Occipital lobe (tissue), 2 donors: ENCODE data around the gene BET1. TPM values are rescaled to one million over a fixed set of nuclear protein-coding genes. Genes with fewer than 3 reads are reported as not detected.

Experiments used
- DNase-seq: peaks from one replicate; lab custom pipeline; 2025; lab: John Stamatoyannopoulos, UW
- total RNA-seq: library from RNA; depleted of rRNA; stranded (reverse); fragments of >200 nt; gene quantifications from one replicate; pipeline ENCODE4 v1.2.3, GENCODE V29; 2014

BET1 gene
- total RNA-seq, 1 donor from 2014 or later = 30.1 TPM

GRCh38 chr7:94012746-94013145, 8.6 kb upstream of the BET1 start:
- DNase-seq = no peak

- no peak for DNase-seq
Measured at GRCh38 chr7:94011714-94012353, 7.7 kb upstream of the BET1 start.

GRCh38 chr7:94008537-94008936, 4.4 kb upstream of the BET1 start:
- DNase-seq = no peak

- no peak for DNase-seq
Measured at GRCh38 chr7:94005753-94006152, 1.6 kb upstream of the BET1 start.

GRCh38 chr7:94003446-94004023, 620 bp downstream of the BET1 start:
- DNase-seq = no peak

GRCh38 chr7:94001396-94001795, 2.8 kb downstream of the BET1 start:
- DNase-seq = no peak

GRCh38 chr7:93997868-93998267, 6.3 kb downstream of the BET1 start:
- DNase-seq = no peak

- DNase-seq = no peak
Measured at GRCh38 chr7:93992421-93993110, 11.6 kb downstream of the BET1 start.

- no peak for DNase-seq
Measured at GRCh38 chr7:93987297-93987696, 16.9 kb downstream of the BET1 start.

GRCh38 chr7:93985101-93985500, 19.1 kb downstream of the BET1 start:
- no peak for DNase-seq

- DNase-seq = no peak
Measured at GRCh38 chr7:93984024-93984423, 20.1 kb downstream of the BET1 start.

GRCh38 chr7:93981480-93981874, 22.7 kb downstream of the BET1 start:
- DNase-seq = no peak

- no peak for DNase-seq
Measured at GRCh38 chr7:93980744-93981479, 23.2 kb downstream of the BET1 start.

- DNase-seq = no peak
Measured at GRCh38 chr7:93977211-93977950, 26.8 kb downstream of the BET1 start.

- no peak for DNase-seq
Measured at GRCh38 chr7:93973134-93973533, 31.0 kb downstream of the BET1 start.

- no peak for DNase-seq
Measured at GRCh38 chr7:93972029-93972725, 32.0 kb downstream of the BET1 start.

GRCh38 chr7:93968911-93969620, 35.1 kb downstream of the BET1 start:
- DNase-seq = no peak

GRCh38 chr7:93964813-93965212, 39.3 kb downstream of the BET1 start:
- DNase-seq = no peak

- DNase-seq = no peak
Measured at GRCh38 chr7:93964262-93964661, 39.9 kb downstream of the BET1 start.

GRCh38 chr7:93960986-93961385, 43.2 kb downstream of the BET1 start:
- DNase-seq = no peak
